Activated CD4-positive, alpha-beta T cell treated with anti-CD3 and anti-CD28 coated beads for 48 hours (primary cell): ENCODE measurements around the gene CHGA.

Source experiments
- DNase-seq: peaks from one replicate; pipeline ENCODE4 v3.0.0-alpha.2; 2020

The CHGA gene

DNA sequence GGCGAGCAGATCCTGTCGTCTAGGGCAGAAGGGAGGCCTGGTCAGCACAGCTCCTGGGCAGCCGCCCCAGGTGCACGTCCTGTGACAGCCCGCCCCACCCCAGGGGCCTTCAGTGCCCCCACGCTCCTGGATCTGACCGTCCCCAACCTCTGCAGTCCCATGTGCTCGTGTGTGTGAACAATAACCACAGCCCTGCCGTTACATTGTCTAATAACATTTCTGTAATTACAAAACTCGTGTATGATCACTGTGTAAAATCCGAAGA is 39.8 kb downstream of the CHGA start:
- no peak for DNase-seq

DNA sequence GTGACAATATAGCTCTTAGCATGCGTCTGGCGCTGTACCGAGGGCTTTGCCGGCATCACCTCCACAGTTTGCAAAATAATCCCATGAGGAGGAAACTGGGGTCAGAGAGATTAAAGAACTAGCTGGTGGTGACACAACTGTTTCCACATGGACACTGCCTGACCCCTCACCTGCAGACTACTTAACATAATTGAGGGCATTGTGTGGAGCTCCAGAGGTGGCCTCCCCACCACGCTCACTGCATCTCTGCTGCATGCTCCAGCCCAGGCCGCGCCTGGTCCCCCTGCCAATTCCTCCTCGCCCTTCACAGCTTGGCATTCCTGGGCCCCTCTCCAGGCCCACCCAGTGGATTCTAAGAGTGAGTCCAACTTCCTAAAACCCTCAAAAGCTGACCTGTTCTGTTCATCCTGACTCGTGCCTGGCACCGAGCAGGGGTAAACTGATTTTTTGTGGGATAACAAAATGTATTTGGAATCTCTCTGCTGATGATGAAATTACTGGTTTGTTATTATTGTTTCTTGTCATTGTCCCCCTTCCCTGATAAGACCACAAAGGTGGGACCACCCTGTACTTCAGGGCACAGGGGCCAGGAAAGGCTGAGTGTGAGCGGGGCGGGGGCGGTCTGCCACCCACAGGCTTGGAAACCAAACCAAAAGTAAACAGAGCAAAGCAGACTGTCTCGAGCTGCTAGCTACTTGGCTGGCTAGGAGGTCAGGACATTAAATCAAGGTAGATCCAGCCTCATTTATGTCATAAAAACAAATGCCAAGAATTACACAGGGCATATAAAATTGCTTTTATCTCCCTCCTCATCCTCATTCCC is 40.6 kb downstream of the CHGA start:
- DNase-seq = no peak

DNA sequence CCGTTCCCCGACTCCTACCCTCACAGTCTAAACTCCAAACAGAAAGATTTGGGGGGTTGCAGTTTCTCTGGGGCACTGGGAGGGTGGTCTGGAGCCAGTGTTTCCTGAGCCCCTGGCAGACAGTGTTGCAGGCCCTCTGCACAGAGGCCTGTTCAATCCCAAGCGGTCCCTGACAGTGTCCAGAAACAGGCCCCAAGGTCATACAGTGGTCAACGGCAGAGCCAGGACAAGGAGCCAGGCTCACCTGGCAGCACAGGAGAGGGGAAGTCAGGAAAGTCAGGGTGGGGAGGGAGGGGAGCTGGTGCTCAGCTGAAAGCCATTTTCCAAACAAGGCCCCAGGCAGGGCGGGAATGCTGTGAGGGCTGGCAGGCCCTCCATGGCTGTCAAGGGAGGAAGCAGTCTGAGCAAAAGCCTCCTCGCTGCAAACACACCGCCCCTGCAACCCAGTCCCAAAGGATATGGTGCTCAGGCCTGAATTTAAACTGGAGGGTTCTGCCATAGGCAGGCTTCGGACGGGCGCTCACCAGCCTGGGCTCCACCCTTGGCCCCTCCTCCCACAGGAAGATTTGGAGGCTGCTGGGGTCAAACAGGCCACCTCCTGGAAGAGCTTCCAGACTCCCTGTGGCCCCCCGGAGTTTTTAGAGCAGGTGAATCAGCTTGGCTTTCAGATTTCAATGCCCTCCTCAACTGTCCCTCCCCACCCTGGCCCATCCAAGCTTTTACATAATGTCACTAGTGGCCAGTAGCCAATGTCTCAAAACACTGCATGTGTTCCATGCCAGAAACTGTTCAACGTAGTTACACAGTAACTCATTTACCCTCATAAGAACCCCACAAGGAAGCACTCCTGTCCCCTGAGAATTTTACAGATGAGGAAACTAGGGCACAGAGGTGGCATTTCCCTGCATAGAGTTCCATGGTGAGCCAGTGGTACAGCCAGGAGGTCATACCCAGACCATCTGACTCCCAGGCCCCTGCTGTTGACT is 41.5 kb downstream of the CHGA start:
- DNase-seq = no peak

DNA sequence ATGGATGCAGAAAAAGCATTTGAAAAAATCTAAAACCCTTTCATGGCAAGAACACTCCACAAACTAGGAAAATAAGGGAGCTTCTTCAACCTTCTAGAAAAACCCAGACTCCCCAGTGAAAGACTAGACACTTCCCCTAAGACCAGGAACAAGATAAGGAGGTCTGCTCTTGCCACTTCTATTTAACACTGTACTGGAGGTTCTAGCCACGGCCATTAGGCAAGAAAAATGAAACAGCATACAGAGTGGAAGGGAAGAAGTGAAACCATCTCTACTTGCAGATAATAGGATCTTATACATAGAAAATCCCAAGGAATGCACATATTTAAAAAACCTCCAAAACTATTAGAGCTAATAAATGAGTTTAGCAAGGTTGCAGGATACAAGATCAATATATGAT is 42.3 kb downstream of the CHGA start:
- DNase-seq = no peak

DNA sequence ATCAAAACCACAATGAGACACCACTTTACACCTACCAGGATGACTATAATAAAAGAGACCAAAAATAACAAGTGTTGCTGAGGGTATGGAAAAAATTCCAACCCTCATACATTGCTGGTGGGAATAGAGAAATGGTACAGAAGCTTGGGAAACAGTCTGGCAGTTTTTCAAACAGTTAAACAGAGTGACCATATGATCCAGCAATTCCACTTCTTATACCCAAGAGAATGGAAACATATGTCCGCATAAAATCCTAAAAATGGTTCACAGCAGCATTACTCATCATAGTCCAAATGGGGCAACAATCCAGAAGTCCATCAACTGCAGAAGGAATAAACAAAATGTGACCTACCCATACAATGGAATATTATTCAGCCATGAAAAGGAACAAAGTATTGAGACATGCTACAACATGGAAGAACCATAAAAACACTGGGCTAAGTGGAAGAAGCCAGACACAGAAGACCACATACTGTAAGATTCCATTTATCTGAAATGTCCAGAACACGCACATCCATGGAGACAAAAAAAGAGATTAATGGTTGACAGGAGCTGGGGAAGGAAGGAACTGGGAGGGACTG is 44.5 kb downstream of the CHGA start:
- no peak for DNase-seq

DNA sequence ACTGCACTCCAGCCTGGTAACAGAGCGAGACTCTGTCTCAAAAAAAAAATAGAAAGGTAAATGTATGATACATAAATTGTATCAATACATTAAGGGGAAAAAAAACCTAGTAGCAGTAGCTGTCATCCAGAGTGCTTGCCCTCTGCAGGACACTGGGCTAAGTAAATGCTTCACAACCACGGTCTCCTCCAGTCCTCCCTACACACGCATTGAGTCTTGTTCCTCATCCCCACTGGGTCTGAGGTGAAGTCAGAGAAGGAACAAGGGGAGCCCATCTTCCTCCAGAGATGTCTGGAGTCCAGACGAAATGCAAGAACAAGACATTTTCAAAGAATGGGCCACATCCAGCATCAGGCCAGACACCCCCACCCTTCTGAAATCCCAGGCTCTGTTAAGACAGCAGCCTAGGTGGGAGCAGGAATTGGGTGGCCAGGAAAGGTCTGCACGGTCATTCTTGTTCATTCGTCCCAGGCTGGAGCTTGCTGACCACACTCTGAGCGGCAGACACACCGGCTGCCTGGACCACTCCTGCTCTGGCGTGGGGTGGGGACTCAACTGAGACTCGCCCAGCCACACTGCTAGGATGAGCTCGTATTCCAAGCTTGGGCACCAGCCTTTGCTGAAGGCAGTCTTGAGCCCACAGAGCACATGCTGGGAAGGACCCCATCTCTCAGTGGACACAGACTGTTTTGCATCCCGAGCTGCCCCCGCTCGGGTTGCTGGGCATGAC is 45.5 kb downstream of the CHGA start:
- DNase-seq = no peak

DNA sequence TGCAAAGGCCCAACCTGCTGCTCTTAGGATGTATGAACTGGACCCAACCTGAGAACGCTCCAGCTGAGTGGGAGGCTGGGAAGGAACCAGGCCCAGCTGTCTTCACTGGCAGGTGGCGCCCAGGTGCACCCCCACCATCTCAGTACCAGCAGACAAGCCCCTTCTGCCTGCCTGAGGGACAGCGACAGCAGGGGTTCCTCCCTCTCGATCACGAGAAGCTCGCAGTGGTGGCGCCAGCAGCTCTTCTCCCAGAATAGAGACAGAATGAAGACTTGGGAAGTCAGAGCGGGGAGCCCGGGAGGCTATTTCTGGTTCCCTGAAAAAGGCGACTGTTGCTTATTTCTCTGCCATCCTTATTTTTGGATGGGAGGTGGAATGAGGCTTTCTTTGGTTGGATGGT is 46.5 kb downstream of the CHGA start:
- no peak for DNase-seq

DNA sequence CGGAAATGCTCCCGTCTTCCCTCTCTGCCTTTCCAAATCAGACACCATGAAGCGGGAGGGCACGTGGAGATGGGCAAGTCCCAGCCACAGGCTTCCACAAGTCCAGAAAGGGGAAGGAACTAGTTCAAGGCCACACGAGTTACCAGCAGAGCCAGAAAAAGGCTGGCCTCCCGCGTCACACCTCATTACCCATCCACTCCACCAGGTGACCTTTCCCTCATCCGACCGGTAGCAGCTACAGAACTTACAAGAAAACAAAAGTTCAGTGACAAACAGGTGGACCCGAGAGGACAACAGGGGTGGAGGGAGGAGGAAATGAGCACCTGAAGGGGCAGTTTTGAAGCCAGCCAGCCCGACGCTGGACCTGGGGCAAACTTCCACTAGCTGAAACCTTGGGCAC is 46.9 kb downstream of the CHGA start:
- no peak for DNase-seq

DNA sequence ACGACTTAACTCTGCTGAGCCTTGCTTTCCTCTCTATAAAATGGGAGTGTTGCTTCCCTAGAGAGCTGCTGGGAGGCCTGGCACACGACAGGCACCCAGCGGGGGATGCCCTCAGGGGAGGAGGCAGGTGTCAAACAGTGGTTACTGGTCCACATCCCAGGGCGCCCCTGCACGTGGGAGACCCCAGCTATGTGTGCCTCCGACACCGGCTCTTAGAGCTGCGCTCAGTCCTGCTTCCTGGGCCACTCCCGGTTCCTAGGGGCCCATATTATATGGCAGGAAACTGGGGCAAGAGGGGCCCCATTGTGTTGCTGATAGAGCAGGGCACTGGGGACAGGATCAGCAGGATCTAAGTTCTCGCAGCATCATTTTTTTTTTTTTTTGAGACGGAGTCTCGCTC is 47.3 kb downstream of the CHGA start:
- DNase-seq = no peak

DNA sequence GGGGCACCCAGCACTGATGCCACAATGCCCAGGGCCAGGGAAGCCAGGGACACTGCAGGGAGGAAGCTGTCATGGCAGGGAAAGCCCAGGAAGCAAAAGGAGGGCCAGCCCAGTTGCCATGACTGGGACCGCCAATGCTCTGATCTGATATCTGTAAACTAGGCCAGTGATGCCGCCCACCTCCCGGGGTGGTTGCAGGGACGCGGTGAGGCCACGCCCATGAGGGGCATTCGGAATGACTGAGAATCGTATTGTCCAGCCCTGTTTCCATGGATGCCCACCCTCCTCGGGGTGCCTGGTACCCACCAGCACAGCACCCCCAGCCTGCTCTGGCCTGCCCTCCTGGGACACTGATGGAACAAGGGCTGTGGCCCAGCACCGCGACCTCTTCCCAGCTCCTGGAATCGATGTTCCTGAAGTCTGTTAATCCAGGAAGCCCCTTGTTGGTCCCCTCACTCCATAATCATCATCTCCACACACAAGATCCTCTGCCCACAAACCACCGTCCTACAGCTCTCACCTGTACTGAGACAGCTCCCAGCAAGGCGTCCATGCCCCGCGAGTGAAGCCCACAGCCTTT is 48.7 kb downstream of the CHGA start:
- no peak for DNase-seq

DNA sequence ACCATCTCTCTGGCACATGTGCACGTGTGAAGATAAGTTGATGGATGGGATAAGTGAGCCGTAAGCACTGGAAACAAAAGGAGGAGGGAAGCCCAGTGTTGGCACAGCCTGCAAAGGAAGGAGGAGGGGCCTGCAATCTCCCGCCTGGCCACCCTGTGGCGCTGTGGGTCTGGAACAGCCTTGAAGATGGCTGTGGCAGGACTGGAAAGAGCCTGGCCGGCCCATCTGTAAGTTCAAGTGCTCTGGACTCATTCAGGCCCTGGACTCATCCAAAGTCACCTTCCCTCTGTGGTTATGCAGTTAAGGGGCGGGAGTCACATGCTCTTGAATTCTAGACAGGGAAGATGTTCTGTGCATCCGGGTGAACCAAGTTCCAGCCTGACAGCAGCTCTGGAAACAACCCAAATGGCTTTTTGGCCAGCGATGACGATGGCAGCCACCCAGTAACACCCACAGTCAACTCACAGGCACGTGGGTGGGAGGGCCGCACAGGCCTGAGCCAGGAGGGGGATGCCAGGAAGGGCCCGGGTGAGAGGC is 50.4 kb downstream of the CHGA start:
- DNase-seq = peak; percentile 61

DNA sequence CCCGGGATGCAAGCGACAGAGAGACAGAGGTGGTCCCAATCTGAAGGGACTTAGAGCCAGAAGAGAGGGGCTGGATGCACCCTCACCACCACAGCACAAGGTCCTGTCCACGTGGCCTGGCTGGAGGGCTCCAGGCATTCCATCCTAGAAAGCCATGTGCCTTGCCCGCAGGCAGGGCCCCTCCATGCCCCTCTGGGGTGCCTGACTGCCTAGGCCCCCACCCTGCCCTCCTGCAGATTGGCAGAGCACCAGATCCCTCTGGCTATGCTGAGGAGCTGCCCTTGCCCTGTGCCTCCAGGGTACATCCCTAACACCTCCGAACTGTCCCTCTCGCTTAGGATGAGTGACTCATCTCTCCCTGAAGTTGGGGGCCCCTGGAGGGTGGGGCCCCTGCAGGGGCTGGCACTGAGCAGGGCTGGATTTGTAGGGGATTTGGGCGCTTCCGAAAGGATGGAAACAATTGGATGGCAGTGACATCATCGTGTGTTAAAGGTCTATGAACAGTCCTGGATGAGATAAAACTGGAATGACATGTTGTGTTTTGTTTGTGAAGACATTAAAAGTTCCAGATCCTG is 50.9 kb downstream of the CHGA start:
- no peak for DNase-seq

DNA sequence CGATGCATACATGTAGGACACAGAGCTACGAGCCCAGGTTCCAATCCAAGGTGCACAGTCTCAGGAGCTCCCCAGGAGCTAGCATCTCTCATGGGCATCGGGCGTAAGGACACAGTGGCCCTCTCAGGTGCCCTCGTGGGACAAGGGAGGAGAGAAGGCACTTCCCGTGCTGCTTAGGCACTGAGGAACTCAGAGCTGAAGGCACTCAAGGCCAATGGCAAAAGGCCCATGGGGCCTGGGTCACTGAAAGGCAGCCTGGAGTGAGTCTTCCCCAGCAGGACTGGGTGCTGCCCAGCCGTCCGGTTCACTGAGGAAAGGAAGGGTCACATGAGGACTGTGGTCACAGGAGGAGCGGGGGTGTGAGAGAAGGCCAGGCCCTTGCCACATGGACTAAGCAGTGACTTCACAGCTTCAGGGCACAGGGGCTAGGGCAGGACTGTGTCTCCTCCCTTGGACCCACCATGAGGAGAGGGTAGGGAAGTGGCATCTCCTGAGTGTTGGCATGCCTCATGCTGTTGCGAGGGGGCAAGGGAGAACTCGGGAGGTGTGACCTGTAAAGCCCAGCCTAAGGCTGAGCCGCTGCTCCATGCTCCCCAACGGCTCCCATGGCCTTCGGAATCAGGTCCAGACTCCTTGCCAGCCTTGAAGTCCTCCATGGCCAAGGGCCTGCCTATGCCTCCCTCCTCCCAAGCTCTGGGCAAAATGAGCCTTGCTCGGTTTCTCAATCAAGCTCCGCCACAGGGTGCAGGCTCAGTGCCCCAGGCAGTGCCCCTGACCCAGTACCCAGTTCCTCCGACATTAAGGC is 51.8 kb downstream of the CHGA start:
- DNase-seq = no peak

DNA sequence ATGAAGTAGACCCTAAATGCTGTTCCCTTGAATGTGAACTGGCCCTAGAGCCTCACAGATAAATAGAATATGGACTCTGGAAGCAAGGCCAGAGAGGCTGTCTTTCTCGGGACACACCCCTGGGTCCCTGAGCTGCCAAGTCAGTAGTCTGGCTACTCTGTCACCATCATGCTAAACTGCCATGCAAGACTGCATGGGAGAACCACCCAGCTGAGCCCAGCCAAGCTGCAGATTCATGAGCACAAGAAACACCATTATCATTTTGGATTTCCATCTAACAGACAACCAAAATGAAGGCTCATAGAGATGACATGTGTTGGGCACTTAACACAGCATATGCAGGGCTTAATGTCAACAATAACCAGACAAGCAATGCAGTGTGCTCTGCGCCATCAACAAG is 53.3 kb downstream of the CHGA start:
- no peak for DNase-seq

DNA sequence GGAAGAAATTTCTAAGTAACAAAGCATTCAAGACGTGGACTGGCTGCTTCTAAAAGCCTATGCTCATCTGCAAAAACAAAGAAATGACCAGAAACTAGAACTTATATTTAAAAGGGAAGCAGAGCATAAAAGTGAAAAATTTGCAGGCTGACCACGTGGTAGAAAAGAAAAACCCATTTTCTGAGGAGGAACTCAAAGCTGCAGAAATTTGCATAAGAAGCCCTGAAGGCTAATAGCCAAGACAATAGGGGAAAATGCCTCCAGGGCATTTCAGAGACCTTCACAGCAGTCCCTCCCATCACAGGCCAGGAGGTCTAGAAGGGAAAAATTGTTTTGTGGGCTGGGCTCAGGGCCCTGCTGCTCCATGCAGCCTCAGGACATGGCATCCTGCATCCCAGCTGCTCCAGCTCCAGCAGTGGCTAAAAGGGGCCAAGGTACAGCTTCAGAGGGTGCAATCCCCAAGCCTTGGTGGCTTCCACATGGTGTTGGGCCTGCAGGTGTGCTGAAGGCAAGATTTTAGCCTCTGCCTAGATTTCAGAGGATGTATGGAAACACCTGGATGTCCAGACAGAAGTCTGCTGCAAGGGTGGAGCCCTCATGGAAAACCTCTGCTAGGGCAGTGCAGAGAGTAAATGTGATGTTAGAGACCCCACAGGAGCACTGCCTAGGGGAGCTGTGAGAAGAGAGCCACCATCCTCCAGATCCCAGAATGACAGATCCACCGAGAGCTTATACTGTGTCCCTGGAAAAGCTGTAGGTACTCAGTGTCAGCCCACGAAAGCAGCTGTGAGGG is 55.5 kb downstream of the CHGA start:
- no peak for DNase-seq

DNA sequence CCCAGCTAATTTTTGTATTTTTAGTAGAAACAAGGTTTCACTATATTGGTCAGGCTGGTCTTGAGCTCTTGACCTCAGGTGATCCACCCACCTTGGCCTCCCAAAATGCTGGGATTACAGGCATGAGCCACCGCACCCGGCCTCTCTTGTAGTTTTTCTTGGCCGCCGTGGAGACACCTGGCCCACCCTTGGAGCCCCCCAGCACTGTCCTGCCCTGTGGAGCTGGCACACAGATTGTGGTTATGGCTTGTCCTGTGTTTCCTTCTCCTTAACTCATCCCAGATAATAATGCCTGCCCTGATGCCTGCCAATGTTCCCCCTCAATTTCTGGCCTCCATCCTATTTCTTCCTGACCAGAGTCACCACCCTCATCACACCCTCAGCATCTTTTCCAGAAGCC is 57.9 kb downstream of the CHGA start:
- no peak for DNase-seq

DNA sequence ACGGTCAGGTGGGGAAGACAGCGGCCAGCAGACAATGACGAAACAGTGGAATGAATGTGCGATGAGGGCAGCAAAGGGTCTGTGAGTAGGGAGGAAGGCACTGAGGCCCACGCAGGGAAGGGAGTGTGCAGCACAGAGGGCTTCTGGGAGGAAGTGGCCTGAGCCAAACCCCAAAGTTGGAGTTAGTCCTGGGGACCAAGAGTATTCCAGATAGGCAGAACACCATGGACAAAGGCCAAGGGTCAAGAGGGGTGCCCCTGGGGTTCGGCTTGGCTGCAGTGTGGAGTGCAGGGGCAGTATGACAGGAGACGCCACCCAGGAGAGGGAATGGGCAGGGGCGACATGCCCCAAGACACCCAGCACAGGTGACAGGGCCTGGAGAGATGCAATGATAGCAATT is 58.8 kb downstream of the CHGA start:
- no peak for DNase-seq

DNA sequence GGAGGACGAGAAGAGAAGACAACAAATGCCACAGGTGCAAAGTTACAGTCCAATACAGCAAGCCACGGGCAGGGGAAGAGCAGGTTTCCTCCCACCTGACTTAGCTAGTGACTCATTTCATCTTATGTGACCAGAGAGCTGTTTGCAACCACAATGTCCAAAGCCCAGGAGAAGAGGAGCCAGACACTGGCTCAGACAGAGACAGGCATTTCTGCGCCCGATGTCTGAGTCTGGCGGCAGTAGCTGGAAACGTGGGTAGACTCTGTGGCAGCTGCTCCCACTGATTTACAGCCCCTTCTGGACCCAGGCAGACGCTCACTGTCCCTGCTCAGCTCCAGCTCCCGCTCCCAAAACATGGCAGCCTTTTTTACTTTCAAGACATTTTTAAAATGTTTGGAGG is 60.0 kb downstream of the CHGA start:
- no peak for DNase-seq

DNA sequence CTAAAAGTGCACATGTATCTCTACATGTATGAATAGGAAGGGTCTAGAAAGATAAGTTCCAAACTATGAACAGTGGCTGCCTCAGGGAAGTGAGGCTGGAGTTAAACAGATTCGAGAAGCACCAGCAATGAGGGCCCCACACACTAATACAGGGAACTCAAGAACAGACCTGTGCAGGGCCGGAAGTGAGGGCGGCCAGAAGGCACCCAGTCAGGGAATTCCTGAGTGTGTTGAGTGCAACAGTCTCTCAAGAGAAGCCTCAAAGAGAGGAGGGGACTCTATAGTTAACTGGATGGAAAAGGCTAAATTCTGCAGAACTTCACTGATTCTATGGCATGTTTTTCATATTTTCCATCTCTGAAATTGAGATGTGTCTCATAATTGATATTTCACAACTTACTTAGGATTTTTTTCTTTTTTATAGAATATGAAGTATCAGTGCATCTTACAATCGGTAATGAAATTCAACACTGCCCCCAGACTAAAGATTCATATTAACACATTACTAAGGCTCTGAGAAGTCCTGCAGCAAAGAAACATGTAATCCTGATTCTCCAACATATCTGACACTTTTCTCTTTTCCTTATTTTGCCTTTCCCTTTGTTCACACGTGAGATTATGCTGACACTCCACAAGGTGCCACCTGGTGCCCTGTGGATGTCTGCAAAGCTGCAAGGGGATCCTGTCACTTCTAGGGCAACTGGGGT is 61.3 kb downstream of the CHGA start:
- no peak for DNase-seq
